Small intestine (tissue), 16 donors: ENCODE data around the gene FHIP1A. TPM values are rescaled to one million over a fixed set of nuclear protein-coding genes. Genes with fewer than 3 reads are reported as not detected.
"Not testable (repeated sequence)": the region's sequence is repeated elsewhere in the genome, so short reads cannot be mapped to it uniquely, and the experiment has no call there.

Experiments
- DNase-seq, 2 donors: peaks; one replicate each; pipeline versions ENCODE4 v3.0.0 to v3.0.0-alpha.2; 2013
- FAIRE-seq: peaks from 2 replicates; lab custom pipeline; 2012; peaks lifted over from hg19 to GRCh38; lab: Jason Lieb, UNC
- H3K27ac ChIP-seq, 3 donors: one replicate each; pipeline ENCODE4 v1.5.1; 2013; ENCODE audit warnings: low read length in 2 of 3, mild to moderate bottlenecking in 2 of 3, control low read depth in 1 of 3, inconsistent platforms in 1 of 3, low read depth in 1 of 3, moderate library complexity in 1 of 3
- H3K27me3 ChIP-seq, 3 donors: one replicate each; pipeline ENCODE4 v1.6.1; 2013; ENCODE audit warnings: low read length in 3 of 3, inconsistent platforms in 1 of 3; ENCODE audit not compliant: control insufficient read depth in 3 of 3, insufficient read depth in 3 of 3
- H3K36me3 ChIP-seq, 3 donors: one replicate each; pipeline ENCODE4 v1.6.1; 2013; ENCODE audit warnings: low read length in 3 of 3, inconsistent platforms in 1 of 3, low read depth in 1 of 3, mild to moderate bottlenecking in 1 of 3, moderate library complexity in 1 of 3; ENCODE audit not compliant: control insufficient read depth in 3 of 3, insufficient read depth in 2 of 3
- H3K4me1 ChIP-seq, 3 donors: one replicate each; pipeline ENCODE4 v1.6.1; 2013; ENCODE audit warnings: low read length in 2 of 3, inconsistent platforms in 1 of 3, low read depth in 1 of 3, mild to moderate bottlenecking in 1 of 3, moderate library complexity in 1 of 3; ENCODE audit not compliant: control insufficient read depth in 3 of 3, insufficient read depth in 2 of 3
- H3K4me3 ChIP-seq, 3 donors: one replicate each; pipeline ENCODE4 v1.5.1; 2013; ENCODE audit warnings: low read length in 3 of 3, control low read depth in 1 of 3, inconsistent platforms in 1 of 3, low read depth in 1 of 3, mild to moderate bottlenecking in 1 of 3, moderate library complexity in 1 of 3
- H3K9me3 ChIP-seq, 2 donors: one replicate each; pipeline ENCODE4 v1.6.1; 2013; ENCODE audit warnings: low read depth in 1 of 2, low read length in 1 of 2; ENCODE audit not compliant: control insufficient read depth in 2 of 2, insufficient read depth in 1 of 2
- WGBS, 3 donors: extraction: QIAGEN DNeasy Blood & Tissue Kit; methylation state at CpG; one replicate each; pipeline ENCODE4 v1.1.7; 2013; 5-methylcytosine and 5-hydroxymethylcytosine counted together
- long read RNA-seq, 10 donors: transcript quantifications; one replicate each; lab custom pipeline, GENCODE V29; 2026
- polyA plus RNA-seq, 4 donors: library from polyadenylated mRNA; stranded (reverse) in 3 of 4; unstranded in 1 of 4; fragments of 200-250 nt in 3 of 4; fragments of 120-200 nt in 1 of 4; gene quantifications; one replicate each; pipeline versions ENCODE4 v1.2.1 to v1.2.3, GENCODE V29; 2013
- donor health status: healthy with polysubstance abuse.
- donor health status: control.
- donor health status: control.
- donor health status: Bipolar disorder and iron deficiency.
- donor health status: healthy.

FHIP1A gene
- 1 to 10 TPM in 2 of 4 donors, under 1 TPM in 2; 0.67 to 5.4 (median 1.6) TPM for polyA plus RNA-seq
- long read RNA-seq, donor 1, full-length matches to known transcripts = 1 of 1 reads
- long read RNA-seq, donor 1, partial matches to known transcripts = 0 of 1 reads
- long read RNA-seq, donor 1, other reads (novel, unspliced or antisense) = 0 of 1 reads
- long read RNA-seq, donor 2 = 0 reads
- long read RNA-seq, donor 3 = 0 reads
- long read RNA-seq, donor 4 = 0 reads
- long read RNA-seq, donor 5 = 0 reads
- long read RNA-seq, donor 6, partial matches to known transcripts = 5 of 5 reads
- long read RNA-seq, donor 6, other reads (novel, unspliced or antisense) = 0 of 5 reads
- long read RNA-seq, donor 7 = 0 reads
- long read RNA-seq, donor 8 = 0 reads
- long read RNA-seq, donor 9 = 0 reads
- long read RNA-seq, donor 10 = 0 reads

DNA sequence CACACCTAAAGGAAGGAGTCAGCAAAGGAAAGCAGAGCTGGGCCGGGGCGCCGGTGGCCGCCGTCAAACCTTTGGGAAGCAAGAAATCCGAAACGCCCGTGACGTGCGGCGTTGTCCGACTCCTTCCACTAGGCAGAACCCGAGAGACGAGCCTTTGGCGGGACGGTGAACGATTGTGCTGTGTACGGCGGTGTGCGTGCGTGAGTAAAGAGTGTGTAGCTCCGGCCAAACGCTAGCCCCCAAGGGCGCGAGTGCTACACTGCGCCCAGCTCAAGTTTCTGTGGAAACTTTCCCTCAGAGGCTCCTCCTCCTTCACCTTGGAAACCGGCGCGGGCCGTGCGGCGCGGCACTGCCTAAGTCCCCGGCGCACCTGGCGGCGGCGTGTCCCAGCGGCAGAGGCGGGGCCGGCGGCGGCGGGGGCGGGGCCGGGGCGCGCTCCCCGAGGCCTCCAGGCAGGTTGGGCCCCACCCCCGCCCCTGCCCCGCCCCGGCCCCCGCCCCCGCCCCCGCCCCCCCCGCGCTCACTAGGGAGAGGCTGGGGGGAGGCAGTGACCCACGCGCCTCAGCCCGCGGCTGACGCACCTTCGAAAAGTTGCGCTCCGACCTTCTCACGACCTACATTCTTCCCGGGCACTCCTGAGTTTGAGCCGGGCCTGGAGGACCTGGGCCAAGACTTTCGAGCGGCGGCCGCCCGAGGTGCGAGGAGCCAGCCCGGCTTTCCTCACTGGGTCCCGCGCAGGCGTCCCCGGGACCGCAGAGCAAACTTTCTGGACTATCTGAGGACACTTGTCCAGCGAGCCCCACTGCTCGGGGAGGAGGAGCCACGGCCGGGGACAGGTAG, at the start of gene FHIP1A:
Gene FHIP1A, plus strand, starts transcription at position 547 of the 840 bp plus-strand sequence. CDS start 157,084 bp downstream, outside the sequence.
- H3K27ac ChIP-seq = peak within 1 kb of the TSS; percentile 71 to 86 (median 77)
- DNase-seq (peak; percentile 91 to 96), FAIRE-seq (no peak)
- H3K36me3 ChIP-seq = no peaks in the 10 kb centered on the region
- WGBS, 3 donors = 3 to 6% (median 6%) methylated on average over 59 to 84 of the region's 84 CpGs
- H3K9me3 ChIP-seq = no peaks in the 10 kb centered on the region
- H3K27me3 ChIP-seq = no peaks in the 10 kb centered on the region
- H3K4me1 ChIP-seq = peaks cover 0 to 14% (median 0%) of the 10 kb centered on the region in 3 donors
- peak within 1 kb of the TSS; percentile 44 to 83 (median 73) for H3K4me3 ChIP-seq

GRCh38 chr4:151359576-151359975, 49.4 kb upstream of the FHIP1A start:
- FAIRE-seq (no peak), DNase-seq (peak in 1 of 2 donors; percentile 64)
- peaks cover 0 to 2% (median 0%) of the 10 kb centered on the region in 3 donors for H3K27me3 ChIP-seq
- no peaks in the 10 kb centered on the region for H3K36me3 ChIP-seq
- 55 to 71% (median 64%) methylated on average over 4 of the region's 4 CpGs for WGBS, 3 donors
- H3K4me3 ChIP-seq = no peak overlapping the region
- H3K9me3 ChIP-seq = no peaks in the 10 kb centered on the region
- H3K4me1 ChIP-seq = peaks cover 0 to 3% (median 0%) of the 10 kb centered on the region in 3 donors
- H3K27ac ChIP-seq = no peak overlapping the region

- no peaks in the 10 kb centered on the region for H3K9me3 ChIP-seq
- FAIRE-seq (no peak), DNase-seq (no peak)
- H3K36me3 ChIP-seq = no peaks in the 10 kb centered on the region
- WGBS, 3 donors = 98 to 100% (median 100%) methylated on average over 2 of the region's 2 CpGs
- H3K27ac ChIP-seq = no peak overlapping the region
- peaks cover 0 to 2% (median 0%) of the 10 kb centered on the region in 3 donors for H3K27me3 ChIP-seq
- peaks cover 0 to 3% (median 0%) of the 10 kb centered on the region in 3 donors for H3K4me1 ChIP-seq
- H3K4me3 ChIP-seq = no peak overlapping the region
These were observed 47.9 kb upstream of the FHIP1A start for GRCh38 chr4:151361126-151361525.

DNA sequence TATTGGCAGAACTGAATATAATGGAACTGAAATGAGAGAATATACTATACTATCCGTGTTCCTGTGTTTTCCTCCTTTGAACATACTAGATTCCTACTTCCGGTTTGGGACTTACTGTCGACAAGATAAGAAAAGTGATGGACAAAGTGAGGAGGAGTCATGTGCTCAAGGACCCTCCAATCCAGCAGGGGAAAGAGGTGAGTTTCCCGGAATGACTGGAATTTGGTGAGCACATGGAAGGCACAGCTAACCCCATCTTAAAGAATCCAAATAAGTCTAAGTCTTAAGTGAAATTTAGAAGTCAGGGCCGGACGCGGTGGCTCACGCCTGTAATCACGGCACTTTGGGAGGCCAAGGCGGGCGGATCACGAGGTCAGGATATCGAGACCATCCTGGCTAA, 47.0 kb upstream of the FHIP1A start:
- H3K36me3 ChIP-seq = no peaks in the 10 kb centered on the region
- no peak overlapping the region for H3K27ac ChIP-seq
- H3K4me1 ChIP-seq = peaks cover 0 to 3% (median 0%) of the 10 kb centered on the region in 3 donors
- no peaks in the 10 kb centered on the region for H3K9me3 ChIP-seq
- H3K4me3 ChIP-seq = no peak overlapping the region
- FAIRE-seq (no peak), DNase-seq (no peak)
- 90 to 95% (median 92%) methylated on average over 13 of the region's 13 CpGs for WGBS, 3 donors
- H3K27me3 ChIP-seq = peaks cover 0 to 2% (median 0%) of the 10 kb centered on the region in 3 donors

GRCh38 chr4:151362404-151363164, 46.4 kb upstream of the FHIP1A start:
- 35 to 45% (median 38%) methylated on average over 14 of the region's 14 CpGs for WGBS, 3 donors
- DNase-seq (peak; percentile 87 to 90), FAIRE-seq (no peak)
- H3K27me3 ChIP-seq = no peaks in the 10 kb centered on the region
- H3K9me3 ChIP-seq = no peaks in the 10 kb centered on the region
- peaks cover 0 to 3% (median 0%) of the 10 kb centered on the region in 3 donors for H3K4me1 ChIP-seq
- peak overlapping the region in 1 of 3 donors; percentile 18 for H3K4me3 ChIP-seq
- no peak overlapping the region for H3K27ac ChIP-seq
- H3K36me3 ChIP-seq = no peaks in the 10 kb centered on the region

DNA sequence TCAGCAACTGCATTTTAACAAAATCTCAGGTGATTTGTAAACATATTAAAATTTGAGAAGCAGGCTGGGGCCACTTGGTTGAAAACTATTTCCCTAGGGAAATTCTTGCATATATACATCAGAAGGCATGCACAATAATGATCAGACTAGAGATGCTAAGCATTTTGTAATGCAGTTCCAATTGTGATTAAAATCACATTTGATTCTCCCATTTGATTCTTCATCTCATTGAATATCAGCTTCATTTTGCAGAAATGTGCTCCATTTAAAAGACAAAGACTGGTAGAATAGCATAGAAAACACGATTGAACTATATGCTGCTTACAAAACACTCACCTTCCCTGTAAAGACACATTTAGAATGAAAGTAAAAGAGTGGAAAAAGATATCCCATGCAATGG, 32.4 kb upstream of the FHIP1A start:
- Histone ChIP-seq H3K27me3 (no peaks in the 10 kb centered on the region), H3K4me3 (no peak overlapping the region), H3K36me3 (no peaks in the 10 kb centered on the region), H3K27ac (no peak overlapping the region), H3K4me1 (no peaks in the 10 kb centered on the region), H3K9me3 (peaks cover 0 to 6% of the 10 kb centered on the region in 2 donors)
- FAIRE-seq (no peak), DNase-seq (no peak)
- WGBS, 3 donors = 63 to 86% (median 81%) methylated on average over 1 of the region's 1 CpG

GRCh38 chr4:151389311-151389710, 19.7 kb upstream of the FHIP1A start:
- Histone ChIP-seq H3K9me3 (no peaks in the 10 kb centered on the region), H3K4me1 (no peaks in the 10 kb centered on the region), H3K4me3 (no peak overlapping the region), H3K27me3 (no peaks in the 10 kb centered on the region), H3K36me3 (no peaks in the 10 kb centered on the region), H3K27ac (no peak overlapping the region)
- FAIRE-seq (no peak), DNase-seq (no peak)
- 89 to 97% (median 94%) methylated on average over 2 of the region's 2 CpGs for WGBS, 3 donors

DNA sequence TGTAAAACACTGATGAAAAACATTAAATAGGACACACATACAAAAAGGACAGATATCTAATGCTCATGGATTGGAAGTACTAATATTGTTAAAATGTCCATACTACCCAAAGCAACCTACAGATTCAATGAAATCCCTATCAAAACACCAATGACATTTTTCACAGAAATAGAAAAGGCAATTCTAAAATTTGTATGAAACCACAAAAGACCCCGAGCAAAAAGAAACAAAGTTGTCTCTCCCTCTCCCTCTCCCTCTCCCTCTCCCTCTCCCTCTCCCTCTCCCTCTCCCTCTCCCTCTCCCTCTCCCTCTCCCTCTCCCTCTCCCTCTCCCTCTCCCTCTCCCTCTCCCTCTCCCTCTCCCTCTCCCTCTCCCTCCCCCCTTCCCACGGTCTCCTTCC, 19.2 kb upstream of the FHIP1A start:
- 79 to 92% (median 87%) methylated on average over 1 of the region's 2 CpGs for WGBS, 3 donors
- H3K27ac ChIP-seq, H3K36me3 ChIP-seq, FAIRE-seq, H3K4me1 ChIP-seq, H3K4me3 ChIP-seq, H3K27me3 ChIP-seq, DNase-seq, H3K9me3 ChIP-seq: not testable (repeated sequence)
